ENCODE data around the gene EPAS1.

EPAS1 gene

DNA sequence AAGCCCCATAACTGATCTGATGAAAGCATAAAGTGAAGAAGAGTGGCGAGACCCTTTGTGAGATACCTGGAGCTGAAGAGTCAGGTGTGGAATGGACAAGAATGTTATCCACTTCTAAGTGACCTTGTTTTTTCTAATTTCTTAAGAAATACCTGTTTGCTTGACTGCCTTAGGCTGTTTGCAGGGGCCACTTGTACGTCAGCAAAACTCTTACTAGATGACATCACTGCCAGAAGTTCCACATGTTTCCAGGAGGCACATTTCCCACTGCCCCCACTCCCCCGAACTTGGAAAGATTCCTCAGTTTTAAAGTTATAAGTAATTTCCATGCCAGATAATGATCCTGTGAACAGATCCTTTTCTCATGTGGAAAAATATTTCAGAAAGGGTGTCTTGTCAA lies 8.0 kb downstream of the EPAS1 start:
- Histone ChIP-seq H3K4me1 (ENCODE audit: control insufficient read depth, low read depth, low read length) (peaks cover 11% of the 10 kb centered on the region), H3K9ac (ENCODE audit: low read length) (no peak overlapping the region), H3K27me3 (ENCODE audit: control insufficient read depth, insufficient read depth, low read length) (peaks cover 36% of the 10 kb centered on the region), H3K27ac (ENCODE audit: low read length) (no peak overlapping the region), H3K4me3 (ENCODE audit: low read length) (no peak overlapping the region), H3K36me3 (ENCODE audit: control insufficient read depth, low read depth, low read length) (no peaks in the 10 kb centered on the region), H3K9me3 (ENCODE audit: control insufficient read depth, low read depth, low read length) (no peaks in the 10 kb centered on the region)

DNA sequence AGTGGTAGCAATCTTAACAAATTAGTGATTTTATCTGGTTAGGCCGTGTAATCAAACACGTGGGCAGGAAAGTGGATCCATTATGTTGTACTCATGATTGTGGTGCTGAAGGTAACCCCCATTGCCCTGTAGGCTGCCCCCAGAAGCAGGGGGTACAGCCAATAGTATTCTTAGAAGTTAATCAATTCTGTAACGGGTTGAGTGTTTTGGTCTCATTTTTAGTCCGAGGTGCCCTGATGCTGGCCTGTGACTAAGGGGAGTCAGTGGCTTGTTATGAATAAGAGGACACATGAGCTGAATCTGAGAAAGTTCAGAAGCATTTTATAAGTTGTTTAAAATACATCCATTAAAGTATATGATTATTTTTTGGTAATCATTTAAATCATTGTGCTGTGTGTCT lies 8.6 kb downstream of the EPAS1 start:
- Histone ChIP-seq H3K4me1 (ENCODE audit: control insufficient read depth, low read depth, low read length) (peaks cover 11% of the 10 kb centered on the region), H3K9ac (ENCODE audit: low read length) (no peak overlapping the region)

DNA sequence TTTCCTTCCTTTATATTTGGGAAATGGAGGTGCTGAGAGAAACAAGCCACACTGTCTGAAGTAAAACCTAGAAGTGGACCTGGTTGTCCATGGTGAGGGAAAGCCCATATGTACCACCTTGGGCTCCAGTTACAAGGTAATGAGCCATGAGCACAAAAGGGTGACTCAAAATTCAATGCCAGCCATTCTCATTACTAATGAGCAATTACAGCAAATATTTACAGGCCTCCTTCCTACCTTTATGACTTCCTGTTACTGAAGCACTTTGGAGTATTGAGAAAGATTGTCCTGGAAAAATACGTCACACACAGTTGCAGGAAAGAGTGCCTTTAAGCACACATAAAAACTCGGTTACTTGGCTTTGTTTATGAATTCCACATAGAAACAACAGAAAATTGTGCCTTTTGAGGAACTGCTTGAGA lies 9.1 kb downstream of the EPAS1 start:
- H3K9ac ChIP-seq (ENCODE audit: low read length): no peak overlapping the region
- no peak overlapping the region for H3K4me3 ChIP-seq (ENCODE audit: low read length)
- H3K9me3 ChIP-seq (ENCODE audit: control insufficient read depth, low read depth, low read length): no peaks in the 10 kb centered on the region
- peaks cover 25% of the 10 kb centered on the region for H3K27me3 ChIP-seq (ENCODE audit: control insufficient read depth, insufficient read depth, low read length)
- no peaks in the 10 kb centered on the region for H3K36me3 ChIP-seq (ENCODE audit: control insufficient read depth, low read depth, low read length)
- peaks cover 11% of the 10 kb centered on the region for H3K4me1 ChIP-seq (ENCODE audit: control insufficient read depth, low read depth, low read length)
- no peak overlapping the region for H3K27ac ChIP-seq (ENCODE audit: low read length)

More for the DNA sequence above, 8.6 kb downstream of the EPAS1 start:
- Histone ChIP-seq H3K4me3 (ENCODE audit: low read length) (no peak overlapping the region), H3K36me3 (ENCODE audit: control insufficient read depth, low read depth, low read length) (no peaks in the 10 kb centered on the region), H3K9me3 (ENCODE audit: control insufficient read depth, low read depth, low read length) (no peaks in the 10 kb centered on the region), H3K27ac (ENCODE audit: low read length) (no peak overlapping the region), H3K27me3 (ENCODE audit: control insufficient read depth, insufficient read depth, low read length) (peaks cover 30% of the 10 kb centered on the region)

DNA sequence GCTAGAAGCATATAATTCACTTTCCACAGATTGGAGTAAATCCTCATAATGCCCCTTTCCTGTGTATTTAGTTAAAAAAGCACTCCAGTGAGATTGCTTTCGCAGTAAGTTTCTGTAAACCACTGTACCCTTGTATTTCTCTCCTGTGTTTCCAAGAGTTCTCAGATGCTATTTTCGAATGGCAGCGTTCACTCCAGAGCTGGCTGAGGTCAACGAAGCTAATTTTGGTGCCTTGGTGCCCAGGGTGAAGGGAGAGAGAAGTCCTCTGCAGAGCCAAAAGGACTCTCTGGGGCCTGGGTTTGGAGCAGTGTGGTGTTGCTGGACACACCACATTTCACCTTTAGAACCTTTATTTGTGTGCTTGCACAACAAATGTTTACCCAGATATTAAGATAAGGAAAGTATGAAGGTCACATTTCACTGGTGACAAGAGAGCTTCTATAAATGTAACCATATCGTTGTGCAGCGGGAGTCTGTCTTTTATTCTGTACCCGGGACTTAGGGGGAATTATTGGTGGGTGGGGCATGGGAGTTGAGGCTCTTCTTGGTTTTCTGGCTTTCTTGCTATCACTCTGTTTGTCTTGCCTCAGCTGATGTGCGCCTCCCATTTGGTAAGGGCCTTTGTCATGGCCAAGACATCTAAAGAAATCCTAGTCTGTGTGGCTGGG lies 9.9 kb downstream of the EPAS1 start:
- H3K4me3 ChIP-seq (ENCODE audit: low read length): no peak overlapping the region
- H3K27me3 ChIP-seq (ENCODE audit: control insufficient read depth, insufficient read depth, low read length): peaks cover 17% of the 10 kb centered on the region
- peaks cover 11% of the 10 kb centered on the region for H3K4me1 ChIP-seq (ENCODE audit: control insufficient read depth, low read depth, low read length)
- no peaks in the 10 kb centered on the region for H3K9me3 ChIP-seq (ENCODE audit: control insufficient read depth, low read depth, low read length)
- no peak overlapping the region for H3K27ac ChIP-seq (ENCODE audit: low read length)
- H3K36me3 ChIP-seq (ENCODE audit: control insufficient read depth, low read depth, low read length): no peaks in the 10 kb centered on the region
- H3K9ac ChIP-seq (ENCODE audit: low read length): no peak overlapping the region

DNA sequence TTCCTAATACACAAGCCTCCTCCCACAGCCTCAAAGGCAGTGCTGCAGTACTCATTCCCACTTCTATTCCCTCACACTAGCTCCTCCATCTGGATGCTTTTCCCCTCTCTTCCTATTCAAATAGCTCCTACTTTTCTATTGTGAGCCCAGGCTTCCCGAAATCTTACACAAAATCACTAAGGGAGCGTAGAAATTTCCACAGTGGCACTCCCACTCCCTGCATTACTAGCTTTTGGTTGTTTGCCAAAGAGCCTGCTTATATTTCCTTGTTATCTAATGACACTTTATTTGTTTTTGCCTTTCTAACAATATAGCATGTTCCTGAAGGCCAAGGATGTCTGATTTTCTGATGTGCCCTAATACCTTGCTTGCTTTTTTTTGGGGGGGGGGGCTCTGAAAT lies 10.9 kb downstream of the EPAS1 start:
- Histone ChIP-seq H3K27me3 (ENCODE audit: control insufficient read depth, insufficient read depth, low read length) (peaks cover 9% of the 10 kb centered on the region), H3K4me3 (ENCODE audit: low read length) (no peak overlapping the region), H3K4me1 (ENCODE audit: control insufficient read depth, low read depth, low read length) (peaks cover 10% of the 10 kb centered on the region), H3K9ac (ENCODE audit: low read length) (no peak overlapping the region), H3K9me3 (ENCODE audit: control insufficient read depth, low read depth, low read length) (no peaks in the 10 kb centered on the region), H3K27ac (ENCODE audit: low read length) (no peak overlapping the region), H3K36me3 (ENCODE audit: control insufficient read depth, low read depth, low read length) (no peaks in the 10 kb centered on the region)

DNA sequence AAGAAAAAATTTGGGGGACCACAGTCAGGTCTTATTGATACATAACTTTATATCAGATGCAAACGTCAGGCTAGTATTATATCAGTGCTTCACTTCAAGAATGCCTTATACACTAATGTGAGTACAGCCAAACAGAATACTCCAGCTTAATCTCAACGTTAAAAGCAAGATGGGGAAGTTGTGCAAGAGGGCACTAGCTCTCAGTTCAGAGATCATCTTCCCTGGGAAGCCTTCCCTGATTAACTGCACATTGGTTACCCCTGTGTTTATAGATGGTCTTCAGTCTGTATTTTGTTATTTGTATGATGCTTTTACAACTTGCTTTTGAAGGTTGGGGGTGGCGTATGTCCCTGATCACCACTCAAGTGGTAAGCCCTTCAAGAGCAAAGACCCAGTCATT lies 11.4 kb downstream of the EPAS1 start:
- H3K4me1 ChIP-seq (ENCODE audit: control insufficient read depth, low read depth, low read length): peaks cover 5% of the 10 kb centered on the region

DNA sequence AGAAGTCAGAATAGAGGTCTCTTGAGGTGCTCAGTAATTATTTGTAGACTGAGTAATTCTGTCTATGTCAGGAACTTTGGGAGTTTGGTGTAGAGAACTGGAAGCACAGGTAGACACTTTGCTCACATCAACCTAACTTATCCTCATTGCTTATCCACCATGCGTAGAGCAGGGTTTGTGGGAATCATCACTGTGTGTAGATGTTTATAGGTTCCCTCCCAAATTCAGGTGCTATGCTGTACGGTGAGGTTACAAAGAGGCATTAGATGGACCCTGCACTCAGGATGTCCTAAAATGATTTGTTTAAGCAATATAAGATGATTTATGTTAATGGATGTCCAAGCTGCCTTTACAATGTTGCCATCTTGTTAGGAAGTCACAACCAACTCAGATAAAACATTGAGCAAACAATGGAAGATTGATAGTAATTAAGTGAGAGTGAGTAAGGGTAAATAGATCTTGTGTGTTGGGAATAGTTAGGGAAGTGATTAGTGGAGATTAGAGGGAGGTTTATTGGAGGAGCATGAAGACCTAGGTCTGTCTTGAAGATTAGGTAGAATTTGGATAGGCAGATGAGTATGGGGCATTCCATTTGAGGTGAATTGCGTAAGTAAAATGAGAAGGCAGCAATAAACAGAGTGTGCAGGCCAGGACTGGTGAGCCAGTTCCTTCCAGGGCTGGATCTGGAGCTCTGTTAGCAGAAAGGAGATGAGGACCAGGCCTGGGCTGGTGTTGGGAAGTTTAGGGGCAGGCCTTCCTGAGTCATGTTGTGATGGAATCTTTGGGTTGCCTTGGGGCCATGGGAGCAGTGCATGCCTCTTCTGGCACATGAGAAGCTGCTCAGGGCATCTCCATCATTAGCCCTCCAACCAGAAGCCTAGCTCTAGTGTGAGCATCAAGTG lies 12.1 kb downstream of the EPAS1 start:
- Histone ChIP-seq H3K9ac (ENCODE audit: low read length) (no peak overlapping the region), H3K36me3 (ENCODE audit: control insufficient read depth, low read depth, low read length) (no peaks in the 10 kb centered on the region), H3K9me3 (ENCODE audit: control insufficient read depth, low read depth, low read length) (no peaks in the 10 kb centered on the region), H3K27ac (ENCODE audit: low read length) (no peak overlapping the region), H3K4me3 (ENCODE audit: low read length) (no peak overlapping the region), H3K4me1 (ENCODE audit: control insufficient read depth, low read depth, low read length) (peaks cover 4% of the 10 kb centered on the region), H3K27me3 (ENCODE audit: control insufficient read depth, insufficient read depth, low read length) (no peaks in the 10 kb centered on the region)

More for the DNA sequence above, 11.4 kb downstream of the EPAS1 start:
- H3K27ac ChIP-seq (ENCODE audit: low read length): no peak overlapping the region
- no peak overlapping the region for H3K4me3 ChIP-seq (ENCODE audit: low read length)
- no peak overlapping the region for H3K9ac ChIP-seq (ENCODE audit: low read length)
- no peaks in the 10 kb centered on the region for H3K9me3 ChIP-seq (ENCODE audit: control insufficient read depth, low read depth, low read length)
- no peaks in the 10 kb centered on the region for H3K36me3 ChIP-seq (ENCODE audit: control insufficient read depth, low read depth, low read length)
- peaks cover 3% of the 10 kb centered on the region for H3K27me3 ChIP-seq (ENCODE audit: control insufficient read depth, insufficient read depth, low read length)

DNA sequence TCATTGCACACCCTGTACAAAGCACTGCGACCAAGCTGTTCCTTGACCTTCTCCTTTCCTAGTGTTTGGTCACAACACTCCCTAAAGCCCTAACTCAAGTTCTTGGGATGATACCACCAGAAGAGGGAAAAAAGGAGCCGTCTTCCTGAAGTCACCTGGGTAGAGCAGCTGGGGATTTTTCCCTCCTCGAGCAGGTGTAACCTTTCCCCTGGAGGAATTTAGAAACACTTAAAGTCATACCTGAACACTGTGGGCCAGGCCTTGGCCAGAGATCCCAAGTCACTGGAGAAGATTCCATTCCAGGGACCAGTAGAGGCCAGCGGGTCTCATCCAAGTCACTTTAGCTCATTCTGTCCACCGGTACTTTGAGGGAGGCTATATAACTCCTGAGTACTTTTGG lies 13.2 kb downstream of the EPAS1 start:
- no peaks in the 10 kb centered on the region for H3K9me3 ChIP-seq (ENCODE audit: control insufficient read depth, low read depth, low read length)
- H3K9ac ChIP-seq (ENCODE audit: low read length): no peak overlapping the region
- H3K27me3 ChIP-seq (ENCODE audit: control insufficient read depth, insufficient read depth, low read length): no peaks in the 10 kb centered on the region
- H3K36me3 ChIP-seq (ENCODE audit: control insufficient read depth, low read depth, low read length): no peaks in the 10 kb centered on the region
- no peak overlapping the region for H3K4me3 ChIP-seq (ENCODE audit: low read length)
- no peaks in the 10 kb centered on the region for H3K4me1 ChIP-seq (ENCODE audit: control insufficient read depth, low read depth, low read length)
- H3K27ac ChIP-seq (ENCODE audit: low read length): no peak overlapping the region

DNA sequence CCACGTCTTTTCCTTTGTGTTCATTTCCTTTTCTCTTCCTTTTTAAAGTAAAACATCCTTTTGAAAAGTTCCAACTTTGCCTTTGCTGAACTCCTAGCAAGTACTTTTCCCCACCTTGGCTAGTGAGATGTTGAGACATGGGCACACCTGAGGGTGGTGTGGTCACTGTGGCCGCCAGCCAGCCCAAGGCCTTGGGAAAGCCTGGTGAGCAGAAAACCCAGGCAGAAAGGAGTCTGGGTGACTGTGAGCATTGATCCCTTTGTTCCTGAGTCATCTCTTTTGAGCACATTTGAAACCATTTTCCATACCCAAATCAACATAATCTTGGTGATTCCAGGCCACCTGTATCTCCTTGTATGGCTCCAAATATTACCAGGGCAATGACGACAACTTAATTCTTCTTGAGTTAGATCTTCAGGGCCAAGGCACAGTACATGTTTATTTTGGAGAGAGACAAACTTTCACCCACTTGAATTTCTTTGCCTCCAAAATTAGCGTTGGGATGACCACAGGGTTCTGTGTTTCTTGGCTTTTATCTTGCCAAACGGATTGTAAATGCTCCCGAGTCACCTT lies 14.5 kb downstream of the EPAS1 start:
- H3K4me1 ChIP-seq (ENCODE audit: control insufficient read depth, low read depth, low read length): no peaks in the 10 kb centered on the region

DNA sequence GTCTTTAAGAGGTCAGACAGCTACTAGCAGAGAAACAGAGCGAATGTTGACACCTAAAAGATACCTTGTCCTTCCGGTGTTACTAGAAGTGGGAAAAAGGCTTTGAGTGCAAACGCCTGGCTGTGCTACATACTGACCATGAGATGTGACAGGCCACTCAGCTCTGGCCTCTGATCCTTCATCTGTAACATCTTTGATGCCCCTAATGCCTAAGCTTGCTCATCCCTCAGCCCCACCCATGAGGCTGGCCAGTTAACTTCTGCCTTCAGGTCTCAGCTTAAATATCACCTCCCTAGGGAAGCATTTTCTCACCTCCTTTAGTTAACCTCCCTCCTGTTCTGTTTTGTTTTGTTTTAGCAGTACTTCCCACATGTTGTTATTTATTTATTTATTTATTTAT lies 15.9 kb downstream of the EPAS1 start:
- no peak overlapping the region for H3K27ac ChIP-seq (ENCODE audit: low read length)
- no peak overlapping the region for H3K9ac ChIP-seq (ENCODE audit: low read length)
- no peaks in the 10 kb centered on the region for H3K4me1 ChIP-seq (ENCODE audit: control insufficient read depth, low read depth, low read length)

More for the DNA sequence above, 14.5 kb downstream of the EPAS1 start:
- H3K36me3 ChIP-seq (ENCODE audit: control insufficient read depth, low read depth, low read length): no peaks in the 10 kb centered on the region
- no peaks in the 10 kb centered on the region for H3K9me3 ChIP-seq (ENCODE audit: control insufficient read depth, low read depth, low read length)
- no peak overlapping the region for H3K4me3 ChIP-seq (ENCODE audit: low read length)
- H3K9ac ChIP-seq (ENCODE audit: low read length): no peak overlapping the region
- no peaks in the 10 kb centered on the region for H3K27me3 ChIP-seq (ENCODE audit: control insufficient read depth, insufficient read depth, low read length)
- no peak overlapping the region for H3K27ac ChIP-seq (ENCODE audit: low read length)

DNA sequence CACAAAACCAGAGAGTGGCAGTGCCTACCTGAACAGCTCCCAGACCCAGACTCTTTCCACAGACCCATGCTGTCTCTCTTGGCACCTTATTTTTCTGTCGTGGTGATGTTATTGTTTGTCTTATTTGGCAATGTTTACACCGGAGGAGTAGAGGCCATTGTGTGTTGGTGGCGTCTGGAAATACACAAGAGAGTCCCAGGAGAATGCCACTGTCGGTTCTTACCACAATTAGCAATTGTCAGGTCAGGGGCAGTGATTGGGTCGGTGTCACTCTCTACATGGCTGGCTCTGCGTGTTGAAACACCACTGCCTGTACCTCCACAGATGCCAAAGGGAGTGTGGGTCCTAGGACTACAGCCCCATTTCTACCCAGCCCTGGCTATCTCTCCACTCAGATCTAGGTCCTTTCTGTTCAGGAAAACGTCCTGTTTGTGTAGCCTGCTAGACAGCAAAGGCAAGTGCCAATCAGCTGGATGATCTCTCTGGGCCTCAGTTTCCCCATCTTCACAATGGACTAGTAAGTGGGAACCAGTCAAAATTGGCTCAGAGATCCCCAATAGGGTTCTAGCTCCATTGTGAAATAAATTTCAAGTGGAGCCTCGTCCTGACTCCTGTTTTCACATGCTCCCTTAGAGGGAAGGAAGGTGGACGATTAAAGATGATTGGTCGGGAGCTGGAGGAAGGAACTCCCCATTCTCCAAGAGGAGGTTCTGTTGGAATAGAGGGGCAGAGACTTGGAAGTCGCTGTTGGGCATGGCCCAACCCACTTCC lies 17.0 kb downstream of the EPAS1 start:
- no peak overlapping the region for H3K4me3 ChIP-seq (ENCODE audit: low read length)
- H3K9me3 ChIP-seq (ENCODE audit: control insufficient read depth, low read depth, low read length): no peaks in the 10 kb centered on the region
- H3K9ac ChIP-seq (ENCODE audit: low read length): no peak overlapping the region
- H3K36me3 ChIP-seq (ENCODE audit: control insufficient read depth, low read depth, low read length): no peaks in the 10 kb centered on the region
- no peaks in the 10 kb centered on the region for H3K4me1 ChIP-seq (ENCODE audit: control insufficient read depth, low read depth, low read length)
- no peaks in the 10 kb centered on the region for H3K27me3 ChIP-seq (ENCODE audit: control insufficient read depth, insufficient read depth, low read length)
- H3K27ac ChIP-seq (ENCODE audit: low read length): no peak overlapping the region

More for the DNA sequence above, 15.9 kb downstream of the EPAS1 start:
- H3K9me3 ChIP-seq (ENCODE audit: control insufficient read depth, low read depth, low read length): no peaks in the 10 kb centered on the region
- no peaks in the 10 kb centered on the region for H3K36me3 ChIP-seq (ENCODE audit: control insufficient read depth, low read depth, low read length)
- H3K27me3 ChIP-seq (ENCODE audit: control insufficient read depth, insufficient read depth, low read length): no peaks in the 10 kb centered on the region
- H3K4me3 ChIP-seq (ENCODE audit: low read length): no peak overlapping the region

Data from iPS-18a (cell line).